NB4 (cell line): ENCODE data around the gene SLFN12L.
"Not testable (repeated sequence)": the region's sequence is repeated elsewhere in the genome, so short reads cannot be mapped to it uniquely, and the experiment has no call there.

Experiments
- DNase-seq: peaks from one replicate; pipeline ENCODE4 v3.0.0; 2010; ENCODE audit warnings: low read depth
- H3K4me3 ChIP-seq: one replicate; pipeline ENCODE4 v1.5.1; 2011; ENCODE audit warnings: mild to moderate bottlenecking, low read depth, low read length, moderate library complexity
- CTCF ChIP-seq: IDR thresholded peaks from one replicate; pipeline ENCODE4 v1.5.1; 2012; ENCODE audit warnings: low read depth, low read length
- MYC ChIP-seq: IDR thresholded peaks from 2 replicates; pipeline ENCODE4 v1.6.1; 2011; ENCODE audit warnings: low read depth, low read length
- POLR2A ChIP-seq: IDR thresholded peaks from 2 replicates; pipeline ENCODE4 v1.6.1; 2011; ENCODE audit warnings: mild to moderate bottlenecking; ENCODE audit not compliant: insufficient read length; ENCODE audit errors: extremely low read depth
- TF ChIP-seq, protein P1 (sequence below): IDR thresholded peaks from 2 replicates; pipeline ENCODE4 v1.6.1; 2011; ENCODE audit warnings: low read depth, low read length

The SLFN12L gene

GRCh38 chr17:35577830-35578196, 40.3 kb upstream of the SLFN12L start:
- peak; percentile 18 for DNase-seq

GRCh38 chr17:35575759-35576158, 38.3 kb upstream of the SLFN12L start:
- DNase-seq = no peak
- no peak overlapping the region for H3K4me3 ChIP-seq
- TF ChIP-seq MYC = no peak
- TF ChIP-seq POLR2A = no peak
- no peak for TF ChIP-seq CTCF
- TF ChIP-seq, protein P1, sequence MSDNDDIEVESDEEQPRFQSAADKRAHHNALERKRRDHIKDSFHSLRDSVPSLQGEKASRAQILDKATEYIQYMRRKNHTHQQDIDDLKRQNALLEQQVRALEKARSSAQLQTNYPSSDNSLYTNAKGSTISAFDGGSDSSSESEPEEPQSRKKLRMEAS = no peak

More at GRCh38 chr17:35577830-35578196, 40.3 kb upstream of the SLFN12L start:
- H3K4me3 ChIP-seq = peak overlapping the region; percentile 88
- TF ChIP-seq, protein P1 = no peak
- no peak for TF ChIP-seq CTCF
- TF ChIP-seq POLR2A = no peak
- no peak for TF ChIP-seq MYC

- peak overlapping the region; percentile 100 for H3K4me3 ChIP-seq
- TF ChIP-seq POLR2A (no peak), MYC (no peak), CTCF (no peak)
- TF ChIP-seq, protein P1 = no peak
- no peak for DNase-seq
Measured at GRCh38 chr17:35569405-35569804, 31.9 kb upstream of the SLFN12L start.

- DNase-seq = peak; percentile 56
- TF ChIP-seq, protein P1 = no peak
- no peak for TF ChIP-seq CTCF
- no peak for TF ChIP-seq MYC
- no peak for TF ChIP-seq POLR2A
- H3K4me3 ChIP-seq = peak overlapping the region; percentile 100
Measured at GRCh38 chr17:35568561-35568960, 31.1 kb upstream of the SLFN12L start.

GRCh38 chr17:35566968-35567367, 29.5 kb upstream of the SLFN12L start:
- TF ChIP-seq, protein P1 = no peak
- TF ChIP-seq CTCF = no peak
- TF ChIP-seq POLR2A = no peak
- no peak for TF ChIP-seq MYC
- no peak for DNase-seq
- H3K4me3 ChIP-seq = peak overlapping the region; percentile 64

- DNase-seq, H3K4me3 ChIP-seq: not testable (repeated sequence)
Measured at GRCh38 chr17:35563181-35563580, 25.7 kb upstream of the SLFN12L start.
